Right renal pelvis (tissue), 4 donors: ENCODE data around the gene SLC2A5. TPM values are rescaled to one million over a fixed set of nuclear protein-coding genes. Genes with fewer than 3 reads are reported as not detected.

Source experiments
- DNase-seq, 4 donors: peaks; one replicate each; pipeline ENCODE4 v3.0.0-alpha.2; 2013; ENCODE audit warnings: low read depth in 4 of 4, low spot score in 3 of 4, missing footprints in 1 of 4
- polyA plus RNA-seq, 4 donors: library from polyadenylated mRNA; unstranded; fragments of 120-200 nt; gene quantifications; one replicate each; pipeline ENCODE4 v1.2.1, GENCODE V29; 2013; ENCODE audit not compliant: insufficient read length in 4 of 4

Gene SLC2A5
- polyA plus RNA-seq, 4 donors: 0.64 to 1.8 (median 0.82) TPM

DNA sequence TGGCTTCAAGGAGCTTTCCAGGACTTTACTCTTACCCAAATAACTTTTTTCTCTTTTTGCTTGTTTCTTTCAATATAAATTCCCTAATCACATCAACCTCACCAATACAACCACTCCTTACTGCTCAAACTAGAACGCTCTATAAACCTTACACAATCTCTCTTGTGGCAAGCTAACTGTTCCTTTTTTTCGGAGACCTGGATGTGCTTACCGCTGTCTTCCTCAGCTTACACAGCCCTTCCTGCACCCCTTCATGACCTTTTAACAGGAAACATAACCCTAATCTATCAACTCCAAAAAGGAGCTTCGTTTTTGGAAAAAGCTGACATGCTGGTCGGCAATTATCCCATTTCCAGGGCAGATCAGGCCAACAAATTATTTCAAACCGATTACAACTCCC is 24.1 kb upstream of the SLC2A5 start:
- DNase-seq: no peak

- no peak for DNase-seq
Measured at GRCh38 chr1:9093091-9093490, 23.7 kb upstream of the SLC2A5 start.

- DNase-seq: no peak
Measured at GRCh38 chr1:9088807-9089206, 19.4 kb upstream of the SLC2A5 start.

DNA sequence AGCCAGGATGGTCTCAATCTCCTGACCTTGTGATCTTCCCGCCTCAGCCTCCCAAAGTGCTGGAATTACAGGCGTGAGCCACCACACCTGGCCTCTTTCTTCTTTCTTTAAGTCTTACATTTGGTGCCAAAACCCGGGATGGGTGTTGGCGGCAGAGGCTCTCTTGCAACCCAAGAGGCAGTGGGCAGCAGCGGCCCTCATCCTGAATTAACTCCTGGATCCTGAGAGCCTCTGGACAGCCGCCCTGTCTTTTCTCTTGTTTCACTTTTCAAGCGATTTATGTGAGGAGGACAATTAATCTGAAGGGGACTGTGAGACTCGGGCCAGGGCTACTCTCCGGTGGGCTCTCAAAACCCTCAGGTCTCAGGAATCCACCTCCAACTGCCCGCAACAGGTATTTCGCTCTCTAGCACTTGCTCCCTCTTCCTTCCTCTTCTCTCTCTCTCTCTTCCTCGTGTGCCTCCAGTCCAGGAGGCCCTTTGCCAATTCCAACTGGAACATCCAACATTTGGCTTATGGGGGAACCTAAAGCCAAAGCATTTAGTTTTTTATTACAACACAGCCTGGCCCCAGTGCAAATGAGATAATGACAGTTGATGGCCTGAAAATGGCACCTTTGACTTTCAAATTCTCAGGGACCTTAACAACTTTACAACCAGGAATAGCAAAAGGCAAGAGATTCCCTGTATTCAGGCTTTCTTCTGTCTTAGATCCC is 18.1 kb upstream of the SLC2A5 start:
- DNase-seq: no peak

- DNase-seq: no peak
Measured at GRCh38 chr1:9086796-9087195, 17.4 kb upstream of the SLC2A5 start.

DNA sequence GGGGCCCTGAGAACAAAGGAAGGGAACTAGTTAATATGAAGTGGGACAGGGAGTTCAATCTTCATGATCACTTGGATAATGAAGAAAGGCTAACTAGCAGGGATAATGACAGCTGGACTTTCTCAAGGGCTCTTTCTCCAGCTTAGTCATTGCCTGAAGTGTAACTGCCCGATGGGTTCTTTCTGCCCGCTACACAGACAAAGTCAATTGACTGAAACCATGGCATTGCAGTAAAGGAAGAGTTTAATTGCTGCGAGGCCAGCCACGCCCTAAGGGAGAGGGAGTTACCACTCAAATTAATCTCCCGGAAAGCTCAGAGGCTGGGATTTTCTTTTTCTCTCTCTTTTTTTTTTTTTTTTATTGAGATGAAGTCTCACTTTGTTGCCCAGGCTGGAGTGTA is 16.6 kb upstream of the SLC2A5 start:
- DNase-seq: peak in 1 of 4 donors; percentile 56

DNA sequence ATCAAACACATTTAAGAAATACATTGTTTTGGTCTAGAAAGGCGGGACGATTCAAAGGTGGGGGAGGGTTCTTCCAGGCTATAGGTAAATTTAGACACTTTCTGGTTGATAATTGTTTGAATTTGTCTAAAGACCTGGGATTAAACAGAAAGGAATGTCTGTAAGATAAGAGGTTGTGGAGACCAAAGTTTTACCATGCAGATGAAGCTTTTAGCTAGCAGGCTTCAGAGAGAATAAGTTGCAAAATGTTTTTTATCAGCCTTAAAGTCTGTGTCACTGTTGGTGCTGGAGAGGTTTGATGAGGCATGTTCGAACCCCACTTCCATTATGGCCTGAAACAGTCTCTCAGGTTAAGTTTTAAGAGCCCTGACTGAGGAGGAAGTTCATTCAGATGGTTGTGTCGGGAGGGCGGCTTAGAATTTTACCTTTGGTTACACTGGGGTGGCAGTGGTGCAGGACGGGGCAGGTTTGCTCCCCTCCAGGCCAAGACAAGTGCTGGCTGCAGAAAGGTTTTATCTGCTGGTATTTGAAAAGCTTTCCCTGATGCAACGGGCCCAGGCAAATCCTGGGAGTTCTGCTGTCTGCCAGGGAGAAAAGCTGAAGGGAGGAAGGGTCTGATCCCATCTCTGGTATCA is 16.0 kb upstream of the SLC2A5 start:
- no peak for DNase-seq

DNA sequence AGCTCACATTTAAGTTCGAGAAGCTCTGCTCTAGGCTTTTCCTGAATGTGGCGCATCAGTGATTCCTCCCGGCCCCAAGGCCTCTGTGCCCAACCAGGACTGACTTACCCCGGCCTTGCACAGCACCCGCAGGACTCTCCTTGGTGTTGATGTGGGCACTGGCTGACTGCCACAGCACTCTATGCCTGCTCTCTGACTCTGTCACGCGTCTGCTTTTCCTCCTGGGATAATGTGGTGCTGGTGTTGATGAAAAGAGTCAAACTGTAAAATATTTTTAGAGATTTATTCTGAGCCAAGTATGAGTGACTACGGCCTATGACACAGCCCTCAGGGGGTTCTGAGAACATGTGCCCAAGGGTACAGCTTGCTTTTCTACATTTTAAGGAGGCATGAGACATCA is 15.5 kb upstream of the SLC2A5 start:
- DNase-seq: no peak

GRCh38 chr1:9081473-9081872 is 12.0 kb upstream of the SLC2A5 start:
- DNase-seq: no peak

- DNase-seq: no peak
Measured at GRCh38 chr1:9080705-9081291, 11.4 kb upstream of the SLC2A5 start.

DNA sequence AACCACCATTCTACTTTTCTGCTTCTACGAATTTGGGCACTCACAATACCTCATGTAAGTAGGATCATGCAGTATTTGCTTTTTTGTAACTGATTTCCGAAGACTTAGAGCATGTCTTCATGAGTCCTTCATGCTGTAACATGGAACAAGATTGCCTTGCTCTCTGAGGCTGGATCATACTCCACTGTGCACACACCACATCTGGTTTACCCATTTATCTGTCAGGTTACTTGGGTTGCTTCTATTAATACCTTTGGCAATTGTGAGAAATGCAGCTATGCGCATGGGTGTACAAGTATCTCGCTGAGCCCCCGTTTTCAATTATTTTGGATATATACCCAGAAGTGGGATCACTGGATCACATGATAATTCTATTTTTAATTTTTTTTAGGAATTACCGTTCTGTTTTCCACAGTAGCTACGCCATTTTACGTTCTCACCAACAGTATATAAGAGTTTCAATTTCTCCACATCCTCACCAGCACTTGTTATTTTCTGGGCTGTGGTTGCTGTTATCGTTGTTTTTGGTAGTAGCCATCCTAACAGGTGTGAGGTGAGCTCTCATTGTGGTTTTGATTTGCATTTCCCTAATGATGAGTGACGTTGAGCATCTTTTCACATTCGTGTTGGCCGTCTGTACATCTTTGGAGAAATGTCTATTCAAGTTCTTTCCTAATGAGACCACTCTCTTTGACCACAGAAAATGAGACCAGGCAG is 10.7 kb upstream of the SLC2A5 start:
- DNase-seq: no peak

DNA sequence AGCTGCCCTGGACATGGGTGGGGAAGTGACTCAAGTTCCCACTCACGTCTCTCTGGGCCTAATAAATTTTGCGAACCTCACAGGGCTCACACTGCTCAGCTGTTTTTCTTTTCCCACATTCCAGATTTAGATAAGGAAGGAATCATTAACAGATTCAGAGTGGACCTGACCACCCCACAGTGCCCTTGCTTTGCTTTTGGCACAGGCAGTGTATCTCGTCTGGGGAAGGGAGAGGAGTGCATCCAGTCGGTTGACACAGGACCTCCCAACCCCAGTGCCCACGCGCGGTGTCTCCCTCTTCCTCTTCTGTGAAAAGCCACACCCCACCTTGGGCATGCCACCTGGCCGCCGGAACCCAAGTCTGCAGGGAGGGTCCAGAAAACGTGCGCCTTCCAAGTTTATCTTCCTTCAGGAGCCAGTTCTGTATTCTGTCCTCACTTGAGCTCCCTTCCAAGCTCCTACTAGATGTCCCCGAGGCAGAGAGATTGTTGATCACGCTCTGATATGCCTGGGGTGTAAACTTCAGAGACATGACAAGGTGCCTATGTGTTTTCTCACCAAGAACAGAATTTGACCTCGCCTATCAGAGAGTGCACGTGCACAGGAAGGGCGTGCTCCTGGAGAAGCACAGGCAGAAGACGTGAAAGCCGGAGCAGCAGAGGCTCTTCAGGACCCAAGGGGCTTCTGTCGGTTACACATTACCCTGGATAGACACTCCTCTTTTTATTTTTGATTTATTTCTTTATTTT is 9.5 kb upstream of the SLC2A5 start:
- DNase-seq: no peak

DNA sequence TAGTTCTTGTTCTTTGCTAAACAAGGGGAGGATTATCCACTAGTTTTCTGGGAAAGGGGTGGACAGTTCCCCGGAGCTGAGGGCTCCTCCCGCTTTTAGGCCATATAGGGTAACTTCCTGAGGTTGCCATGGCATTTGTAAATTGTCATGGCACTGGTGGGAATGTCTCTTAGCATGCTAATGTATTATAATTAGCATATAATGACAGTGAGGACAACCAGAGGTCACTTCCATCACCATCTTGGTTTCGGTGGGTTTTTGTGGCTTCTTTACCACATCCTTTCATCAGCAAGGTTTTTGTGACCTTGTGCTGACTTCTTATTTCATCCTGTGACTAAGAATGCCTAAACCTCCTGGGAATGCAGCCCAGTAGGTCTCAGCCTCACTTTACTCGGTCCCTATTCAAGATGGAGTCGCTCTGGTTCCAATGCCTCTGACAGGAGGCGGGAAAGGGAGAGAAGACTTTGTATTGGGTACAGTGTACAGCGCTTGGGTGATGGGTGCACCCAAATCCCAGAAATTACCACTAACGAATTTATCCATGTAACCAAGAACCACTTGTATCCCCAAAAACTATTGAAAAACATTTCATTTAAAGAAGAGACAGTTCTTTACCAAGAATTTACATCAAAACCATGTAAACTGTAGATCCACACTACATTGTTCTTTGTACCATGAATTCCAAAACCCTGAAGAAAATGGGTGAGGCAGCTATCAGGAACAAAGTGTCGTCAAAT is 8.7 kb upstream of the SLC2A5 start:
- no peak for DNase-seq

DNA sequence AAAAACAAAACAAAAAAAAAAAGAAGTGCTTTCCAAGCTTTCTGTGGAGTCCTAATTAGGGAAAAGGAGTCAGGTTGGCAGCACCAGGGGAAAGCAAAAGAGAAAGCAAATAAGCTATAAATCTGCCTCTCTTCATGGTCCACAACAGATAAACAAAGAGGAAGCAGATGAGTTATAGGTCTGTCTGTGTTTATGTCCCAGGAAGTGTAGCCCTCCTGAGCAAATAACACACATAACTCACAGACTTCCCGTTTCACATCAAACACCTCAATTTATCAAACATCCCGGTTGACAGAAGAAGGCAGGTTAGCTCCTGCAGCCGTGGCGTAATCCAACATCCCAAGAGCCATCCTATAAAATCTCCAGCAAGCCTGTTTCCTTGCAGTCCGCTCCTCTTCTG is 5.6 kb upstream of the SLC2A5 start:
- DNase-seq: peak in 3 of 4 donors; percentile 32 to 48 (median 35)

- DNase-seq: no peak
Measured at GRCh38 chr1:9073143-9073542, 3.7 kb upstream of the SLC2A5 start.

DNA sequence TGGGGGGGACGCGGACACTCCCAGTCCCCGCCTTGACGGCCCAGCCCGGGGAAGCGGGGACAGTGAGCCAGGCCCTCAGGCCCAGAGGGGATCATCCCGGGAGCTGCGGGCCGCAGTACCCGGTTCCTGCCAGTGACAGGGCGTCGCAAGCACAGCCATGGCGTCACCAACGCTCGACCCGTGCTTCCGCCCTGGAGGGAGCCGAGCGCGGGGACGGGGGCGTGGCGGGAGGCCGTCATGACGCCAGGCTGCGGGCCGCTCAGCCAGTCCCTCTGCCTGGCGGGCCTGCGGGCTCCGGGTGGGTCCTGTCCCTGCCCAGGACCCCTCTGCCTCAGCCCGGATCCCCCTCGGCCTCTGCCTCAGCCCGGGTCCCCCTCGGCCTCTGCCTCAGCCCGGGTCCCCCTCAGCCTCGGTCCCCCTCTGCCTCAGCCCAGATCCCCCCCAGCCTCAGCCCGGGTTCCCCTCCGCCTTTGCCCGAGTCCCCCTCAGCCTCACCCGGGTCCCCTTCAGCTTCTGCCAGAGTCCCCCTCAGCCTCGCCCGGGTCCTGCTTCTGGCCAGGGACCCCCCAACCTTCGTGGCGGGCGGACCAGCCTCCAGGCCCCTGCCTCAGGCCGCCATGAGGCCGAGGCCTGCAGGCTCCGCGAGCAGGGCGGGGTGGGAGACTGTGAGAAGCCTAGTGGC is 2.3 kb upstream of the SLC2A5 start:
- DNase-seq: no peak

DNA sequence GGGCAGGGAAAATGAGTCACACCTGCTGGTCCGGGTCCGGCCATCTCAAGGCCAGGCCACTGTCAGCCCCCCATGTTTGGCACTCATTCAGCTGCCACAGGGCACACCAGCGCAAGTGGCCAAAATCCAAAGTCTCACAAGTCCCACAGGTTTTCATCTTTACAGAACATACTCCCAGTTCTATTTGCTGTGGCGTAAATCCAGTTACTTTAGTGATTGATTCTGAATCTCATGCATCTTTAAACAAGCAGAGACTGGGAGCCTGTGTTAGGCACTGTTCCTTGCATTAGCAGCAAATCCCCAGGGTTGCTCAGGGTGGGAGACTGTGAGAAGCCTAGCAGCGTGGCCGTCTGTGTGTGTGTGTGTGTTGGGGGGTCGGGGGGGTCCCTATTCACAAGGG is 1.1 kb upstream of the SLC2A5 start:
- no peak for DNase-seq

GRCh38 chr1:9068981-9069325 is 482 bp downstream of the SLC2A5 start:
- DNase-seq: no peak

GRCh38 chr1:9066945-9067807 is 2.3 kb downstream of the SLC2A5 start:
- DNase-seq: no peak
